ENCODE data around the gene C1QTNF8. TPM values are rescaled to one million over a fixed set of nuclear protein-coding genes. Genes with fewer than 3 reads are reported as not detected.

The C1QTNF8 gene
- total RNA-seq, 2 donors from 2014 or later, result 0.34 TPM; not detected in 1

- DNase-seq (ENCODE audit: low spot score), result no peak
- Histone ChIP-seq H3K4me1 (replicated peaks) (no peaks in the 10 kb centered on the region), H3K27ac (no peak overlapping the region), H3K9me3 (no peaks in the 10 kb centered on the region), H3K4me3 (no peak overlapping the region), H3K27me3 (replicated peaks; ENCODE audit: insufficient read depth) (no peaks in the 10 kb centered on the region), H3K36me3 (no peaks in the 10 kb centered on the region)
- 87% methylated on average over 14 of the region's 18 CpGs for WGBS
- intact Hi-C loops (cut with DNase I), result no loop called here
- TF ChIP-seq POLR2AphosphoS5 (IDR thresholded peaks at IDR 0.05), result no peak
- no peak for TF ChIP-seq POLR2A (IDR thresholded peaks at IDR 0.05)
- no peak for TF ChIP-seq CTCF (IDR thresholded peaks at IDR 0.05)
Measured at GRCh38 chr16:1124291-1124690, 28.2 kb upstream of the C1QTNF8 start.

GRCh38 chr16:1123525-1124230 is 27.6 kb upstream of the C1QTNF8 start:
- H3K27ac ChIP-seq, result no peak overlapping the region
- no peaks in the 10 kb centered on the region for H3K27me3 ChIP-seq (replicated peaks; ENCODE audit: insufficient read depth)
- TF ChIP-seq POLR2A (IDR thresholded peaks at IDR 0.05) (no peak), POLR2AphosphoS5 (IDR thresholded peaks at IDR 0.05) (no peak), CTCF (IDR thresholded peaks at IDR 0.05) (no peak)
- H3K4me3 ChIP-seq, result no peak overlapping the region
- H3K36me3 ChIP-seq, result no peaks in the 10 kb centered on the region
- H3K4me1 ChIP-seq (replicated peaks), result no peaks in the 10 kb centered on the region
- DNase-seq (ENCODE audit: low spot score), result no peak
- no peaks in the 10 kb centered on the region for H3K9me3 ChIP-seq
- intact Hi-C loops (cut with DNase I), result no loop called here
- WGBS, result 76% methylated on average over 21 of the region's 21 CpGs

GRCh38 chr16:1122398-1122765 is 26.3 kb upstream of the C1QTNF8 start:
- Histone ChIP-seq H3K9me3 (no peaks in the 10 kb centered on the region), H3K4me3 (no peak overlapping the region), H3K36me3 (no peaks in the 10 kb centered on the region), H3K27ac (no peak overlapping the region), H3K27me3 (replicated peaks; ENCODE audit: insufficient read depth) (peaks cover 5% of the 10 kb centered on the region), H3K4me1 (replicated peaks) (no peaks in the 10 kb centered on the region)
- TF ChIP-seq POLR2AphosphoS5 (IDR thresholded peaks at IDR 0.05), result no peak
- TF ChIP-seq CTCF (IDR thresholded peaks at IDR 0.05), result no peak
- TF ChIP-seq POLR2A (IDR thresholded peaks at IDR 0.05), result no peak
- WGBS, result 84% methylated on average over 14 of the region's 14 CpGs
- DNase-seq (ENCODE audit: low spot score), result no peak
- intact Hi-C loops (cut with DNase I), result no loop called here

GRCh38 chr16:1121601-1122397 is 25.8 kb upstream of the C1QTNF8 start:
- no peak for DNase-seq (ENCODE audit: low spot score)
- Histone ChIP-seq H3K9me3 (no peaks in the 10 kb centered on the region), H3K36me3 (no peaks in the 10 kb centered on the region), H3K4me3 (no peak overlapping the region), H3K27me3 (replicated peaks; ENCODE audit: insufficient read depth) (peaks cover 5% of the 10 kb centered on the region), H3K4me1 (replicated peaks) (no peaks in the 10 kb centered on the region), H3K27ac (no peak overlapping the region)
- TF ChIP-seq POLR2AphosphoS5 (IDR thresholded peaks at IDR 0.05), result no peak
- 79% methylated on average over 27 of the region's 30 CpGs for WGBS
- intact Hi-C loops (cut with DNase I), result no loop called here

- 70% methylated on average over 23 of the region's 23 CpGs for WGBS
Measured at GRCh38 chr16:1121009-1121408, 25.0 kb upstream of the C1QTNF8 start.

More at GRCh38 chr16:1121009-1121408, 25.0 kb upstream of the C1QTNF8 start:
- Histone ChIP-seq H3K4me1 (replicated peaks) (no peaks in the 10 kb centered on the region), H3K27me3 (replicated peaks; ENCODE audit: insufficient read depth) (peaks cover 5% of the 10 kb centered on the region), H3K36me3 (no peaks in the 10 kb centered on the region), H3K4me3 (no peak overlapping the region), H3K9me3 (no peaks in the 10 kb centered on the region), H3K27ac (no peak overlapping the region)
- intact Hi-C loops (cut with DNase I), result no loop called here
- DNase-seq (ENCODE audit: low spot score), result no peak
- no peak for TF ChIP-seq POLR2A (IDR thresholded peaks at IDR 0.05)
- no peak for TF ChIP-seq CTCF (IDR thresholded peaks at IDR 0.05)
- no peak for TF ChIP-seq POLR2AphosphoS5 (IDR thresholded peaks at IDR 0.05)

Data from prostate gland (tissue), 2 donors.